ENCODE results near the gene C6orf132. TPM values are rescaled to one million over a fixed set of nuclear protein-coding genes. Genes with fewer than 3 reads are reported as not detected.

The C6orf132 gene
- total and polyA plus RNA-seq, 2 of the 8 experiments (the other 6 are each of a cell fraction or from before 2014, with no cell fraction given) = 31.5 to 64.0 TPM

GRCh38 chr6:42154461-42155209, 12.2 kb upstream of the C6orf132 start:
- Histone ChIP-seq H3K4me2 (ENCODE audit: insufficient read depth in 1 of 2, low read depth in 2 of 2, low read length in 2 of 2) (no peak overlapping the region), H2BK12ac (ENCODE audit: low read depth, low read length) (no peak overlapping the region), H3K23me2 (ENCODE audit: low read depth, low read length) (no peaks in the 10 kb centered on the region), H3K18ac (ENCODE audit: extremely low read depth, low read length) (no peak overlapping the region), H4K5ac (ENCODE audit: insufficient read length, low read depth, low read length) (no peak overlapping the region), H3K9me3 (ENCODE audit: insufficient read depth in 2 of 2, low read depth in 1 of 2, low read length in 1 of 2) (no peaks in the 10 kb centered on the region), H4K8ac (ENCODE audit: extremely low read depth, insufficient read depth, low read length) (no peak overlapping the region), H3K4me3 (ENCODE audit: extremely low read depth in 1 of 4, insufficient read depth in 2 of 4, low read depth in 3 of 4, low read length in 4 of 4) (no peak overlapping the region), H2AK5ac (ENCODE audit: low read depth, low read length) (no peak overlapping the region), H4K20me1 (replicated peaks in 1 of 2; ENCODE audit: control insufficient read depth in 1 of 2, insufficient read depth in 2 of 2, low read length in 2 of 2) (no peaks in the 10 kb centered on the region), H3K36me3 (ENCODE audit: control insufficient read depth in 2 of 4, insufficient read depth in 4 of 4, low read length in 3 of 4) (no peaks in the 10 kb centered on the region), H3K27ac (ENCODE audit: low read depth, low read length) (no peak overlapping the region), H3K4me1 (replicated peaks in 1 of 4; ENCODE audit: control insufficient read depth in 3 of 4, insufficient read depth in 4 of 4, low read length in 3 of 4) (peaks cover 1 to 11% (median 6%) of the 10 kb centered on the region in 4 experiments; a peak in 5 of 7 replicates), H2BK15ac (ENCODE audit: low read length) (no peak overlapping the region), H3K79me2 (ENCODE audit: control insufficient read depth in 1 of 2, insufficient read depth in 2 of 2, low read length in 2 of 2) (no peaks in the 10 kb centered on the region), H3K14ac (ENCODE audit: insufficient read length) (no peak overlapping the region), H3K79me1 (ENCODE audit: low read depth, low read length) (no peaks in the 10 kb centered on the region), H2BK20ac (ENCODE audit: low read length) (no peak overlapping the region), H2BK120ac (replicated peaks; ENCODE audit: low read depth, low read length) (no peak overlapping the region), H2AFZ (ENCODE audit: low read length) (no peak overlapping the region), H3K56ac (replicated peaks; ENCODE audit: insufficient read length, low read depth, low read length) (no peak overlapping the region), H3K23ac (ENCODE audit: insufficient read length) (no peak overlapping the region), H4K91ac (replicated peaks; ENCODE audit: insufficient read length, low read length) (no peak overlapping the region), H3K27me3 (replicated peaks in 1 of 4; ENCODE audit: control insufficient read depth in 3 of 4, extremely low read depth in 1 of 4, insufficient read depth in 3 of 4, low read length in 3 of 4) (peaks cover 0 to 3% (median 0%) of the 10 kb centered on the region in 4 experiments; a peak in 3 of 7 replicates), H3K9ac (replicated peaks in 1 of 4; ENCODE audit: extremely low read depth in 1 of 4, low read depth in 3 of 4, low read length in 3 of 4) (no peak overlapping the region), H3K4ac (replicated peaks; ENCODE audit: insufficient read length, low read depth, low read length) (no peak overlapping the region), H2BK5ac (ENCODE audit: low read depth, low read length) (no peak overlapping the region)
- FAIRE-seq = no peak
- ChIA-PET CTCF (ENCODE audit: partially characterized antibody) (interaction anchor here (0.9 to 4.2 kb wide), 7 partner anchors 12 to 60 kb away, joined by 3 to 14 read pairs (median 3); no protein-coding TSS in a partner anchor), POLR2A (ENCODE audit: partially characterized antibody) (interaction anchor here (0.6 to 1.5 kb wide), 4 partner anchors 12 to 20 kb away, joined by 3 to 9 read pairs (median 4); partner anchors contain the start of gene C6orf132)
- no peak for DNase-seq (ENCODE audit: low read depth in 1 of 2, low spot score in 2 of 2)
- TF ChIP-seq RAD21 (IDR thresholded peaks at IDR 0.05 in 1 of 2, conservative IDR thresholded peaks at IDR 0.05 in 1 of 2; ENCODE audit: low read depth in 2 of 2, low read length in 2 of 2) = no peak
- no peak for TF ChIP-seq TCF12 (IDR thresholded peaks at IDR 0.05; ENCODE audit: low read depth, low read length)
- no peak for TF ChIP-seq NANOG (IDR thresholded peaks at IDR 0.05; ENCODE audit: insufficient read depth, low read depth, low read length, poor library complexity, severe bottlenecking)
- no peak for TF ChIP-seq ASH2L (IDR thresholded peaks at IDR 0.05; ENCODE audit: low read length)
- no peak for TF ChIP-seq TAF7 (optimal IDR thresholded peaks at IDR 0.05; ENCODE audit: borderline replicate concordance, low read depth, low read length)
- no peak for TF ChIP-seq SUZ12 (IDR thresholded peaks at IDR 0.05; ENCODE audit: low read length)

Measured in H1 (cell line).